Effector memory CD8-positive, alpha-beta T cell (primary cell): ENCODE measurements around the gene LMAN1L.

ENCODE experiments used
- ATAC-seq: fragments of 150-1000 bp; cut with Tn5 transposase; replicated peaks from 2 replicates; pipeline ENCODE4 v1.10.0; 2021; ENCODE audit warnings: mild to moderate bottlenecking, moderate library complexity
- DNase-seq, 3 experiments: peaks; one replicate each; pipeline ENCODE4 v3.0.0; 2021
- H3K27ac Mint-ChIP-seq, 2 donors: one replicate each; pipeline ENCODE4 v1.8.0; 2022; ENCODE audit warnings: mild to moderate bottlenecking in 2 of 2, mixed read lengths in 2 of 2, moderate library complexity in 2 of 2
- H3K27me3 Mint-ChIP-seq, 2 donors: one replicate each; pipeline ENCODE4 v1.8.0; 2022; ENCODE audit warnings: mixed read lengths in 2 of 2
- H3K36me3 Mint-ChIP-seq: one replicate; pipeline ENCODE4 v1.8.0; 2022; ENCODE audit warnings: mild to moderate bottlenecking, moderate library complexity, mixed read lengths; ENCODE audit not compliant: insufficient read depth
- H3K4me1 Mint-ChIP-seq, 2 donors: one replicate each; pipeline ENCODE4 v1.8.0; 2022; ENCODE audit warnings: low read depth in 2 of 2, mixed read lengths in 2 of 2
- H3K4me3 Mint-ChIP-seq, 2 donors: one replicate each; pipeline ENCODE4 v1.8.0; 2022; ENCODE audit warnings: mild to moderate bottlenecking in 2 of 2, mixed read lengths in 2 of 2, moderate library complexity in 2 of 2
- H3K9me3 Mint-ChIP-seq, 2 donors: one replicate each; pipeline ENCODE4 v1.8.0; 2022; ENCODE audit warnings: mixed read lengths in 2 of 2

Gene LMAN1L

DNA sequence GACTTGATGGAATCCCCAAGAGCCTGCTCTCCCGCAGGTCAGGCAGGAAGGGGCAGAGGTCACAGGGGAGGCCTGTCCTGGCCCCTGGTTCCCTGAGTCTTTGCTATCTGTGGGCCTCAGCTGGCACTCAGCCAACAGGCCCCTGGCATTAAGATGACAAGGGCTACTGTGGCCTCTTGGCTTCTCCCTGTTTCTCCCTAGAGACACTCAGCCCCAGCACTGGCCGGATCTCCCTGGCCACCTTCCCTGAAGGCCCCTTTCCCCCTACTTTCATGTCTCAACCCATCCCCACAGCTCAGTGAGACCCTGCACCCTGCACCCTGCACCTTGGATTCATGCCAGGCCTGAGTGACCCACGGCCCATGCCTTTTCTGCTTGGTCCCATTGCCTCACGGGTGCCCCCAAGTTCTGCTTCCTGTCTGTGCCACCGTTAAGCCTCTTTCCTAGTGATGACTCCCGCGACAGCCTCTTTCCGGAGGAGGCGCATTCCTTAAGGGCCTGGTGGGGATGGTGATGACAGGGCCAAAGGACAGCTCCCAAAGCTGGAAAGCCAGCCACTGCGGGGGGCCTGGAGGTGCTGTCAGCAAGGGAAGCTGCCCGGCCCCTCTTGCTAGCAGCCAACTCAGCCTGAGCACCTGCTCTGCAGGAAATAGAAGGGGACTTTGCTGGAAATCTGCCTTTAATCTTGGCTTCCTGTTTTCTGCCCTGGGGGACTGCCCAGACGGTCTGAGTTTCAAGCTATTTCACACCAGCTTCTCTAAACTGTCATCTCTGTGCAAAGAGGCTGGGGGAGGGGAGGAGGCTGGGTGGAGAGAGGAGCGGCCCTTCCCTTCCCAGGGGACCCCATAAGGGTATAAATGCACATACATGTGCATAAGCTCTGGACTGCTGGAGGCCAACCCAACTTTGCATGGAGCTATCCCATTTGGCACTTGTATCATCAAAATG lies 35.5 kb upstream of the LMAN1L start:
- H3K27me3 Mint-ChIP-seq = no peaks in the 10 kb centered on the region
- H3K4me3 Mint-ChIP-seq = peak overlapping the region; percentile 80 to 98
- H3K4me1 Mint-ChIP-seq = peaks cover 49 to 53% of the 10 kb centered on the region in 2 donors
- peaks cover 25% of the 10 kb centered on the region for H3K36me3 Mint-ChIP-seq
- ATAC-seq (peak; percentile 56), DNase-seq (peak; percentile 52 to 59 (median 55))
- H3K9me3 Mint-ChIP-seq = no peaks in the 10 kb centered on the region
- peak overlapping the region; percentile 99 for H3K27ac Mint-ChIP-seq

- Mint-ChIP-seq H3K4me3 (peak overlapping the region; percentile 80 to 98), H3K9me3 (no peaks in the 10 kb centered on the region), H3K4me1 (peaks cover 50 to 56% of the 10 kb centered on the region in 2 donors), H3K27me3 (no peaks in the 10 kb centered on the region), H3K36me3 (peaks cover 29% of the 10 kb centered on the region), H3K27ac (peak overlapping the region; percentile 99)
- DNase-seq (no peak), ATAC-seq (no peak)
Observed at GRCh38 chr15:74777769-74778598, 34.7 kb upstream of the LMAN1L start.

DNA sequence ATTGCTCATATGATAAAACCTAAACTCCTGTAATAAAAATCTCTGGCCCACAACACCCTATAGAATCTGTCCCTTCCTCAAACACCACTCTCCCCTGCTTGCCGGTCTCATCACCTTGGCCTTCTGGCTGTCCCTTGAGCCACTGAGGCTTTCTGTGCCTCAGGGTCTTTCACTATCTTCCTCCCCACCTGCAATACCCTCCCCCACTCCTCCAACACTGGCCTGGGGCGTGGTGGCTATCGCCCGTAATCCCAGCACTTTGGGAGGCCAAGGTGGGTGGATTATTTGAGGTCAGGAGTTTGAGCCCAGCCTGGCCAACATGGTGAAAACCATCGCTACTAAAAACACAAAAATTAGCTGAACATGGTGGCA lies 34.0 kb upstream of the LMAN1L start:
- ATAC-seq (no peak), DNase-seq (no peak)
- H3K27me3 Mint-ChIP-seq = no peaks in the 10 kb centered on the region
- H3K27ac Mint-ChIP-seq = peak overlapping the region; percentile 99
- peaks cover 32% of the 10 kb centered on the region for H3K36me3 Mint-ChIP-seq
- peaks cover 56 to 61% of the 10 kb centered on the region in 2 donors for H3K4me1 Mint-ChIP-seq
- H3K9me3 Mint-ChIP-seq = no peaks in the 10 kb centered on the region
- H3K4me3 Mint-ChIP-seq = peak overlapping the region; percentile 80 to 98

DNA sequence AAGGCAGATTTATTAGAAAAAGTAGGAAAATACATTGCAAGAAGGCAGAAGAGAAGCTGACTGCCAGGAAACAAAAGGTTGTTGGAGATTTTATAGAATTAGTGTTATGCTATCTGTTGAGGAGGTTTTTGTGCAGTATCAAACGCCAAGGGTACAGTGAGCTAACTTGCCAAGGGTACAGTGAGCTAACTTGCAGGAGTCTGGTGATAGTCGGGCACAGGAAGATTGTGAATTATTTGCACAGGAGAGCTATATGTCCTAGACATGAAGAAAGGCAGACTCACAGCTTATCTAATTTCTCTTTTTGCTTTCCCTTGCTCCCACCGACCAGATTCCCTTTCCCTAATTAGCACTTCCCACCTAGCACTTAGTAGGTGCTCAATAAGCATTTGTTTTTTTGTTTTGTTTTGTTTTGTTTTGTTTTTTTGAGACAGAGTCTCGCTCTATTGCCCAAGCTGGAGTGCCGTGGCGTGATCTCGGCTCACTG lies 33.4 kb upstream of the LMAN1L start:
- peaks cover 37% of the 10 kb centered on the region for H3K36me3 Mint-ChIP-seq
- H3K4me3 Mint-ChIP-seq = peak overlapping the region; percentile 80 to 98
- H3K27me3 Mint-ChIP-seq = no peaks in the 10 kb centered on the region
- ATAC-seq (no peak), DNase-seq (no peak)
- H3K9me3 Mint-ChIP-seq = no peaks in the 10 kb centered on the region
- H3K27ac Mint-ChIP-seq = peak overlapping the region; percentile 99
- H3K4me1 Mint-ChIP-seq = peaks cover 61 to 66% of the 10 kb centered on the region in 2 donors

DNA sequence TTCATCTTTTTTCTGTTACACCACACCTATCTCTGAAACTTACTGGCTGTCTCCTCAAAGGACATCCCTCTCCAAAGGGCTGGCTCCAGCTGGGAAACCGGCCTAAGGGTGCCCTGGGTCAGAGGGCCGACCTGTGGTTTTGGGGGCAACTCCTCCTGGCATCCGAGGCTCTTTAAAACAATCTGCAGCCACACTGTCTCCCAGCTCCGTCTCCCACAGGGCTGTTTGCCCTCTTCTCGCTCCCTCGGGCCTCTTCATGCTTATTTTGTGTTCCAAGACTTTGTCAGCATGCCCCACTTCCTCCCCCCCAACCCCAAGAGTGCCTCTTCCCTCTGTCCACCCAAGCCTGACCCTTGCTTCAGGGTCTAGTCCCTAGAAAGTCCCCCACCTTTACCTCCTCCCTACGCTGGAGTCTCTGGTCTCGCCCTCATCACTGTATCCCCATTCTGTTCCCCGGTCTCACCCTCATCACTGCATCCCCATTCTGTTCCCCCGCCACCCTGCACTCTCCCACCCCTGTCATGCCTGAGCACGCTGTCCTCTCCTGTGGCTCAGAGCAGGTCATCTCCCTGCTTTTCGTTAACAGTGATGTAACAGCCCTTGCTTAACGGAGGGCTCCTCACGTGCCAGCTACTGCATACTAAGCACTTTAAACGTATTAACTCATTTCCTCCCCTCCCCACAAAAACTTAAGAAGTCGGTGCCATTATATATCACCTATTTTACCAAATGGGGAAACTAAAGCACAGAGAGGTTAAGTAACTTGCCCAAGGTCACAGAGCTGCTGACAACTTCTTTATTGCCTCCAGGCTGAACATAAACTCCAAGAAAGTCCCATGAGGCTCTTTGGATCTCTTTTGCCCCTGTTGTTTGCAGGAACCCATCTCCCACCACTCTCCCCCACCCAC lies 31.9 kb upstream of the LMAN1L start:
- Mint-ChIP-seq H3K27me3 (no peaks in the 10 kb centered on the region), H3K4me3 (peak overlapping the region; percentile 80 to 98), H3K9me3 (no peaks in the 10 kb centered on the region), H3K4me1 (peaks cover 76 to 79% of the 10 kb centered on the region in 2 donors), H3K27ac (peak overlapping the region; percentile 92 to 99), H3K36me3 (peaks cover 53% of the 10 kb centered on the region)
- DNase-seq (no peak), ATAC-seq (peak; percentile 23)

DNA sequence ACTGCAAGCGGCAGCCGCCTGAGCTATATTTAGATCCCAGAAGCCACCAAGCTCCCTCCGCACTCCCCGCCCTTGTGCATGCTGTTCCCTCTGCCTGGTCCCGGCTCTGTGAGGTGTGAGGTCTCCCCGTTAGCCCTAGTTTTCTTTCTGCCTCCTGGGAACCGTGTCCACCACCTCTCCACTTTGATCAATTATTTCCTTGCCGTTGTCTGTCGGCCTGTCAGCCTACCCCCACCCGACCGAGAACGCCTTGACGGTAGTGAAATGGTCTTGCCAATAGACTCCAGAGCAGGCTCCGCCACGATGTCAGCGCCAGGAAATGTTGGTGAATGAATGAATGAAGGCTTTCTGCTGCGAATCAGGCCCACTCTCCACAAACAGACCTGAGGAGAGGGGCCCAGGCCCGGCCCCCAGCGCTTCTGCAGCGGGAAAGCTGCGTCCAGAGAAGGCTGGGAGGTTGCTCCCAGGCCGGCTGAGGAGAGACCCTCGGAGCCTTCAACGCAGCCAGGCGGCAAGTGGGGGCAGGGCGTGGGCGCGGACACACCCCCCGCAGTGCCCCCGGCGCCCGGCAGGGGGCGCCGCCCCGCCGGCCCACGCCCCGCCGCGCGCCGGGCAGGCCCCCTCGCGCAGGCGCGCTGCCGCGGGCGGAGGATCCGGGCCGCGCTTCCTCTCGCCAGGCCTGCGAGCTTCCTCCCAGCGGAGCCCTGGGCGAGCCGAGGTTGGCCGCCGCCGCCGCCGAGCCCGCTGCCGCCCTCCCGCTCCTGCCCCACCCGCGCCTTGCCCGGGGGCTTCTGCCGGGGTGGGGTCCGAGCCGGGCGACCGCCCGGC lies 31.0 kb upstream of the LMAN1L start, which contains the start of gene CSK:
Gene CSK, plus strand, starts transcription at position 650 of the 828 bp plus-strand sequence. CDS start 16,218 bp downstream, outside the sequence.
- peak within 1 kb of the TSS; percentile 80 to 98 for H3K4me3 Mint-ChIP-seq
- peak within 1 kb of the TSS; percentile 92 to 99 for H3K27ac Mint-ChIP-seq
- H3K4me1 Mint-ChIP-seq = peaks cover 81 to 84% of the 10 kb centered on the region in 2 donors
- DNase-seq (peak; percentile 72 to 83 (median 74)), ATAC-seq (peak; percentile 61)
- no peaks in the 10 kb centered on the region for H3K27me3 Mint-ChIP-seq
- H3K36me3 Mint-ChIP-seq = peaks cover 57% of the 10 kb centered on the region
- H3K9me3 Mint-ChIP-seq = no peaks in the 10 kb centered on the region

GRCh38 chr15:74782259-74783071 lies 30.2 kb upstream of the LMAN1L start:
- peak; percentile 56 to 61 (median 60) for DNase-seq
- H3K4me1 Mint-ChIP-seq = peaks cover 78 to 83% of the 10 kb centered on the region in 2 donors
- ATAC-seq = peak; percentile 35
- H3K27me3 Mint-ChIP-seq = no peaks in the 10 kb centered on the region
- no peaks in the 10 kb centered on the region for H3K9me3 Mint-ChIP-seq
- peak overlapping the region; percentile 80 to 82 for H3K4me3 Mint-ChIP-seq
- peak overlapping the region; percentile 82 to 90 for H3K27ac Mint-ChIP-seq
- H3K36me3 Mint-ChIP-seq = peaks cover 65% of the 10 kb centered on the region

DNA sequence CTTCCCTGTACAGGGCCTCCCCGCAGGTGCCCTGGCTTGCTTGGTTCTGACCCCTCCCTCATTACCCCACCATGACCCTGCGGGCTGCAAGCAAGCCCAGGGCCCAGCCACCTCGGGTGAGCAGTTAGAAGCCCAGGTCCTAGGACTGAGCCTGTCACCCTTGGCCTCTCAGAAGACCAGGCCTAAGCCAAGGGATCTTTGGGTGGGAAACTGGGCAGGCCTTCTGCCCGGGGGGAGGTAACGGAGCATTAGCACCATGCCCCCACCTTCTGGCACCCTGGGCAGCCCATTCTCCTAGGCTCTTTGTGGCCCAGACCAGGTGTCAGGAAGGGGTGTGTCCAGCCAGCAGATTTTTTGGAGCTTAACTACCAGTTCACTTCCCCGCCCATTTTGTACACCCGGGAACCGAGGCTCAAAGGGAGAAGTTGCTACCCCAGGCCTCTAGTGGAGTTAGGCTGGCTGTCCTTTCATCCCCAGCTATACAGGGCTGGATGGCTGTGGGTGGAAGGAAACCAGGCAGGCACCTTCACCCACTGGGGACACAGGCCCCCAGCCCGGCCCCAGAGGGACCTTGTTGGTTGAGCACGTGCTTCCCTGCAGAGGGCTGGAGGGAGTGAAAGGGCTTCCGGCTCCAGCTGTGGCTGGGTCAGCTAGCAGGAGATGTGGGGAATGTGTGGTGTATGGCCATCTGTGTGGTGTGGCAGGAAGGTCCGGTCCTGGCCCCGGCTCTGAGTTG lies 29.4 kb upstream of the LMAN1L start:
- Mint-ChIP-seq H3K4me1 (peaks cover 78 to 83% of the 10 kb centered on the region in 2 donors), H3K4me3 (peak overlapping the region; percentile 80 to 82), H3K27ac (peak overlapping the region; percentile 82 to 90), H3K9me3 (no peaks in the 10 kb centered on the region), H3K27me3 (no peaks in the 10 kb centered on the region), H3K36me3 (peaks cover 71% of the 10 kb centered on the region)
- no peak for DNase-seq
- ATAC-seq = no peak

- Mint-ChIP-seq H3K4me1 (peaks cover 77 to 83% of the 10 kb centered on the region in 2 donors), H3K4me3 (peak overlapping the region; percentile 80 to 82), H3K27ac (peak overlapping the region; percentile 82 to 90), H3K36me3 (peaks cover 74% of the 10 kb centered on the region), H3K27me3 (no peaks in the 10 kb centered on the region), H3K9me3 (no peaks in the 10 kb centered on the region)
- no peak for ATAC-seq
- DNase-seq = no peak
Observed at GRCh38 chr15:74783808-74784175, 28.8 kb upstream of the LMAN1L start.

GRCh38 chr15:74784426-74785193 lies 28.0 kb upstream of the LMAN1L start:
- Mint-ChIP-seq H3K9me3 (no peaks in the 10 kb centered on the region), H3K4me3 (peak overlapping the region; percentile 80 to 82), H3K27ac (peak overlapping the region; percentile 82 to 90), H3K27me3 (no peaks in the 10 kb centered on the region), H3K4me1 (peaks cover 76 to 83% of the 10 kb centered on the region in 2 donors), H3K36me3 (peaks cover 82% of the 10 kb centered on the region)
- no peak for ATAC-seq
- no peak for DNase-seq
